ENCODE measurements around the gene TEAD1.

GRCh38 chr11:12636871-12637410 is 37.3 kb upstream of the TEAD1 start:
- TF ChIP-seq EZH2 (IDR thresholded peaks at IDR 0.05; ENCODE audit: low read depth) = no peak
- TF ChIP-seq, protein P1, sequence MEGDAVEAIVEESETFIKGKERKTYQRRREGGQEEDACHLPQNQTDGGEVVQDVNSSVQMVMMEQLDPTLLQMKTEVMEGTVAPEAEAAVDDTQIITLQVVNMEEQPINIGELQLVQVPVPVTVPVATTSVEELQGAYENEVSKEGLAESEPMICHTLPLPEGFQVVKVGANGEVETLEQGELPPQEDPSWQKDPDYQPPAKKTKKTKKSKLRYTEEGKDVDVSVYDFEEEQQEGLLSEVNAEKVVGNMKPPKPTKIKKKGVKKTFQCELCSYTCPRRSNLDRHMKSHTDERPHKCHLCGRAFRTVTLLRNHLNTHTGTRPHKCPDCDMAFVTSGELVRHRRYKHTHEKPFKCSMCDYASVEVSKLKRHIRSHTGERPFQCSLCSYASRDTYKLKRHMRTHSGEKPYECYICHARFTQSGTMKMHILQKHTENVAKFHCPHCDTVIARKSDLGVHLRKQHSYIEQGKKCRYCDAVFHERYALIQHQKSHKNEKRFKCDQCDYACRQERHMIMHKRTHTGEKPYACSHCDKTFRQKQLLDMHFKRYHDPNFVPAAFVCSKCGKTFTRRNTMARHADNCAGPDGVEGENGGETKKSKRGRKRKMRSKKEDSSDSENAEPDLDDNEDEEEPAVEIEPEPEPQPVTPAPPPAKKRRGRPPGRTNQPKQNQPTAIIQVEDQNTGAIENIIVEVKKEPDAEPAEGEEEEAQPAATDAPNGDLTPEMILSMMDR (conservative IDR thresholded peaks at IDR 0.05) = no peak
